Hepatocyte (in vitro differentiated cells): Measurements from ENCODE around the gene VCAN. TPM values are rescaled to one million over a fixed set of nuclear protein-coding genes. Genes with fewer than 3 reads are reported as not detected.
A peak's percentile ranks its signal among the peaks of the same experiment; 100 is the strongest.

Experiments used
- DNase-seq: peaks from one replicate; pipeline ENCODE4 v3.0.0-alpha.2; 2016; ENCODE audit warnings: low spot score
- H2AFZ ChIP-seq: fragments of 200-600 bp; sonication (generic); 2 replicates; pipeline ENCODE4 v1.6.0; 2016; ENCODE audit warnings: antibody characterized with exemption, mild to moderate bottlenecking
- H3K27ac ChIP-seq: fragments of 200-600 bp; sonication (generic); 2 replicates; pipeline ENCODE4 v1.5.1; 2016; ENCODE audit warnings: mild to moderate bottlenecking
- H3K27me3 ChIP-seq: fragments of 200-600 bp; sonication (generic); 2 replicates; pipeline ENCODE4 v1.6.1; 2016
- H3K36me3 ChIP-seq: fragments of 200-600 bp; sonication (generic); replicated peaks from 2 replicates; pipeline ENCODE4 v1.5.1; 2016; ENCODE audit warnings: low read depth; ENCODE audit not compliant: insufficient read depth
- H3K4me1 ChIP-seq: fragments of 200-600 bp; sonication (generic); 2 replicates; pipeline ENCODE4 v1.5.1; 2016; ENCODE audit warnings: mild to moderate bottlenecking, moderate library complexity; ENCODE audit not compliant: insufficient read depth
- H3K4me2 ChIP-seq: fragments of 200-600 bp; sonication (generic); 2 replicates; pipeline ENCODE4 v1.6.0; 2016
- H3K4me3 ChIP-seq: fragments of 200-600 bp; sonication (generic); 2 replicates; pipeline ENCODE4 v1.5.1; 2016; ENCODE audit warnings: mild to moderate bottlenecking
- H3K79me2 ChIP-seq: fragments of 200-600 bp; sonication (generic); 2 replicates; pipeline ENCODE4 v1.6.0; 2017; ENCODE audit warnings: mild to moderate bottlenecking
- H3K9me2 ChIP-seq: fragments of 200-600 bp; sonication (generic); replicated peaks from 2 replicates; pipeline ENCODE4 v1.6.0; 2017; ENCODE audit warnings: mild to moderate bottlenecking; ENCODE audit not compliant: insufficient read depth
- H3K9me3 ChIP-seq: fragments of 200-600 bp; sonication (generic); 2 replicates; pipeline ENCODE4 v1.5.1; 2016; ENCODE audit warnings: low read depth, mild to moderate bottlenecking
- H4K20me1 ChIP-seq: fragments of 200-600 bp; sonication (generic); 2 replicates; pipeline ENCODE4 v1.6.0; 2016; ENCODE audit warnings: mild to moderate bottlenecking; ENCODE audit not compliant: insufficient read depth, poor library complexity, severe bottlenecking
- EZH2 ChIP-seq: fragments of 200-600 bp; sonication (generic); IDR thresholded peaks from 2 replicates; pipeline ENCODE4 v1.6.1; 2016; ENCODE audit warnings: antibody characterized with exemption, mild to moderate bottlenecking, borderline replicate concordance
- EZH2phosphoT487 ChIP-seq: fragments of 200-600 bp; sonication (generic); IDR thresholded peaks from one replicate; pipeline ENCODE4 v1.6.1; 2018; ENCODE audit warnings: antibody characterized with exemption, mild to moderate bottlenecking, low read depth, moderate library complexity; ENCODE audit not compliant: unreplicated experiment, severe bottlenecking
- WGBS: methylation state at CpG from one replicate; pipeline ENCODE4 v1.1.6; 2016; ENCODE audit warnings: low lambda C conversion rate; ENCODE audit errors: missing lambda C conversion rate; 5-methylcytosine and 5-hydroxymethylcytosine counted together
- polyA plus RNA-seq: library from polyadenylated mRNA; unstranded; fragments of >200 nt; fragmentation: Nextera tagmentation; extraction: Ambion mirVana; gene quantifications from 2 replicates; pipeline ENCODE4 v1.2.1, GENCODE V29; 2016
- total RNA-seq: library from RNA; depleted of rRNA; stranded (reverse); fragments of >200 nt; gene quantifications from 2 replicates; pipeline ENCODE4 v1.2.3, GENCODE V29; 2014
- TF ChIP-seq, protein P1 (sequence below): fragments of 200-600 bp; sonication (generic); IDR thresholded peaks from 2 replicates; pipeline ENCODE4 v1.5.1; 2016; ENCODE audit warnings: antibody characterized with exemption, mild to moderate bottlenecking; ENCODE audit not compliant: poor library complexity

Gene VCAN
- total and polyA plus RNA-seq, 2 experiments from 2014 or later: 104 to 398 TPM

DNA sequence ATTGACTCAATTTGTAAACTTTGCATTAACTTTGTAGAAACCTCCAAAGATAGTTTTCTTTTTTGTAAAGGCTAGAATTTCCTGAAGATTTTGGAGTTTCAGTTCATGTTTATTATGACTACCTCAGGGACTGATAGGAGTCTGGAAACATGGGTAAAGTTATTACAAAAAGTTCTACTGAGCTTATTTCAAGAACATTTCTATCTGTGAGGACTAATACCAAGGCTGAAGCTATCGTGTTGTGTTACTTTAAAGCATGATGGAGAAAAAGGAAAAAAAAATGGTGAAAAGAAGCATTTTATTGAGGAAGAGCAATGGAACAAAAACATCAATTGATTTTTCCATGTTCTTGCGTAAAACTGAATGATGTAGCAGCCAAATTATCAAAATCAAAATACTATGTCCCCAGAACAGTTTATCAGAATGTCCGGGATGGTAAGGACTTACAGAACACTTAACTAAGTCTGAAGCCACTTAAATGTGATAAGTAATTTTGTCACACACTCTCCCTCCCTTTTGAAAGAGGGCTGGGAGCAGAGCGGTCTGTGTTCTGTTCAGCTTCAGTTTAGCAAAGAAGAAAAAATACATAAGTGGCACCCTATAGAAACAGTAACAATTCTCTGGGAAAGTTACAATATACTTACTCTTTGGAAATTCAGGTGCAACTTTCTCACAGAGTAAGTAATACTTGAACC, 25.1 kb upstream of the VCAN start:
- H3K36me3 ChIP-seq: no peaks in the 10 kb centered on the region
- no peaks in the 10 kb centered on the region for H3K27me3 ChIP-seq
- H3K4me1 ChIP-seq: peaks cover 2% of the 10 kb centered on the region
- WGBS: 58% methylated on average over 4 of the region's 4 CpGs
- peak overlapping the region; percentile 5 for H3K27ac ChIP-seq
- no peak for DNase-seq
- no peaks in the 10 kb centered on the region for H3K79me2 ChIP-seq
- H3K9me2 ChIP-seq: no peaks in the 10 kb centered on the region
- H3K9me3 ChIP-seq: no peaks in the 10 kb centered on the region
- no peaks in the 10 kb centered on the region for H4K20me1 ChIP-seq
- TF ChIP-seq EZH2phosphoT487: no peak
- TF ChIP-seq, protein P1, sequence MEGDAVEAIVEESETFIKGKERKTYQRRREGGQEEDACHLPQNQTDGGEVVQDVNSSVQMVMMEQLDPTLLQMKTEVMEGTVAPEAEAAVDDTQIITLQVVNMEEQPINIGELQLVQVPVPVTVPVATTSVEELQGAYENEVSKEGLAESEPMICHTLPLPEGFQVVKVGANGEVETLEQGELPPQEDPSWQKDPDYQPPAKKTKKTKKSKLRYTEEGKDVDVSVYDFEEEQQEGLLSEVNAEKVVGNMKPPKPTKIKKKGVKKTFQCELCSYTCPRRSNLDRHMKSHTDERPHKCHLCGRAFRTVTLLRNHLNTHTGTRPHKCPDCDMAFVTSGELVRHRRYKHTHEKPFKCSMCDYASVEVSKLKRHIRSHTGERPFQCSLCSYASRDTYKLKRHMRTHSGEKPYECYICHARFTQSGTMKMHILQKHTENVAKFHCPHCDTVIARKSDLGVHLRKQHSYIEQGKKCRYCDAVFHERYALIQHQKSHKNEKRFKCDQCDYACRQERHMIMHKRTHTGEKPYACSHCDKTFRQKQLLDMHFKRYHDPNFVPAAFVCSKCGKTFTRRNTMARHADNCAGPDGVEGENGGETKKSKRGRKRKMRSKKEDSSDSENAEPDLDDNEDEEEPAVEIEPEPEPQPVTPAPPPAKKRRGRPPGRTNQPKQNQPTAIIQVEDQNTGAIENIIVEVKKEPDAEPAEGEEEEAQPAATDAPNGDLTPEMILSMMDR: no peak
- TF ChIP-seq EZH2: no peak
- H3K4me3 ChIP-seq: no peak overlapping the region
- H2AFZ ChIP-seq: peak overlapping the region; percentile 4
- peak overlapping the region; percentile 36 for H3K4me2 ChIP-seq

DNA sequence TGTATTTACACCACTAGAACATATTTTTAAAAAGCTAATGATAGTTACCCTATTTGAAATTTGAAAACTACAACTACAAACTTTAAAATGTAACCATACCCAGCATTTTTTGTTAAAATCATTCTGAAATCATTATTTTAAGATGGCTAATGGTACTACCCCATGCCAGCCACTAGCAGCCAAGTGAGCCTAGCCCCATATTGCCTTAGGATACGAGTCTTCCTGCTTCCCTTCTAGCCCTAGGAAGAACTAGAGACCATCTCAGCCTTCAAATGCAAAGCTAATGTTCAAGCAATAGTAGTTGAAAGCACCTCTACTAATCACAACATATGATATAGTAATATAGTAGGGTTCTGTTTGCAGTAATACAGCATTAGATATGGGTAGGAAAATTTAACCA, 24.0 kb upstream of the VCAN start:
- H3K36me3 ChIP-seq: no peaks in the 10 kb centered on the region
- H3K9me3 ChIP-seq: no peaks in the 10 kb centered on the region
- no peaks in the 10 kb centered on the region for H4K20me1 ChIP-seq
- H3K27me3 ChIP-seq: no peaks in the 10 kb centered on the region
- no peaks in the 10 kb centered on the region for H3K79me2 ChIP-seq
- no peak overlapping the region for H3K27ac ChIP-seq
- H3K9me2 ChIP-seq: no peaks in the 10 kb centered on the region
- DNase-seq: no peak
- 83% methylated on average over 1 of the region's 1 CpG for WGBS
- H2AFZ ChIP-seq: no peak overlapping the region
- peaks cover 2% of the 10 kb centered on the region for H3K4me1 ChIP-seq
- TF ChIP-seq EZH2phosphoT487 (no peak), EZH2 (no peak)
- TF ChIP-seq, protein P1: no peak
- H3K4me3 ChIP-seq: no peak overlapping the region
- H3K4me2 ChIP-seq: no peak overlapping the region

DNA sequence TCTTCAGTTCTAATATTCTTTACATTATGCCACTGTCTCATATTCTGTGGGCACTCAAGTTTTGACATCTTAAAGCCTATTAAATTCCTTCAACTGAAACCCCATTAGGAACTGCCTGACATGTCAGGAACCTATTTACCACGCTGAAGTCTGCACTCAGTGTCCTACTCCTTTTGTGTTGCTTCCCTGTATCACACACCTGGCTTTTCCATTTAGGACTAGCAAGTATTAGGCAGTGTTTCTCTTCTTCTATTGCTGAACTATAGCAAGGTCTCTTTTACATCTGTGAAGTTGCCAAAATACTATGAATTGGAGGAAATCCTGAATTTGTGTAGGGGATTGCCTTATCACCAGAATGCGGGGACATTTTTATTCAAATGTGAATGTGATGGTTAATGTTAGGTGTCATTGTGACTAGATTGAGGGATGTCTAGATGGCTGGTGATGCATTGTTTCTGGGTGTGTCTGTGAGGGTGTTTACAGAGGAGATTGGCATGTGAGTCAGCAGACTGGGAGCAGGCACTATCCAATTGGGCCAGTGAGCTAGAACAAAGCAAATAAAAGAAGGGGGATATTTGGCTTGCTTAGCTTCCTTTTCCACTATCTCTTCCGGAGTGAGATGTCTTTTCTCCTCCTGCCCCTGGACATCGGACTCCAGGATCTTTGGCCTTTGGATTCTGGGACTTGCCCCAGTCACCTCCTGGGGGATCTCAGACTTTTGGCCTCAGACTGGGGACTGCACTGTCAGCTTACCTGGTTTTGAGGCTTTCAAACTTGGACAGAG, 21.2 kb upstream of the VCAN start:
- Histone ChIP-seq H2AFZ (no peak overlapping the region), H3K4me2 (no peak overlapping the region), H3K27ac (peak overlapping the region; percentile 75), H3K4me3 (no peak overlapping the region), H3K4me1 (peaks cover 2% of the 10 kb centered on the region), H3K27me3 (no peaks in the 10 kb centered on the region), H3K79me2 (no peaks in the 10 kb centered on the region), H3K9me3 (peaks cover 4% of the 10 kb centered on the region), H4K20me1 (no peaks in the 10 kb centered on the region), H3K9me2 (no peaks in the 10 kb centered on the region), H3K36me3 (no peaks in the 10 kb centered on the region)
- no peak for TF ChIP-seq EZH2
- no peak for TF ChIP-seq EZH2phosphoT487
- TF ChIP-seq, protein P1: no peak
- WGBS: 50% methylated on average over 4 of the region's 4 CpGs
- peak; percentile 53 for DNase-seq
